Prostate gland (tissue), 2 donors: ENCODE results near the gene KSR2.

Experiments
- POLR2A ChIP-seq: fragments of 450-650 bp; IDR thresholded peaks from one replicate; pipeline ENCODE4 v1.6.1; 2016; ENCODE audit warnings: antibody characterized with exemption, mild to moderate bottlenecking
- POLR2AphosphoS5 ChIP-seq: sonication (generic); formaldehyde crosslinking; IDR thresholded peaks from one replicate; pipeline ENCODE4 v1.6.1; 2017; ENCODE audit warnings: antibody characterized with exemption
- TF ChIP-seq, protein P1 (sequence below), 4 experiments: fragments of 200-600 bp in 2 of 4; fragments of 450-650 bp in 2 of 4; sonication (generic) in 2 of 4; IDR thresholded peaks; 1 replicate in 3 of 4; 2 replicates in 1 of 4; pipeline ENCODE4 v1.5.1; 2016 to 2019; ENCODE audit warnings: antibody characterized with exemption in 4 of 4, mild to moderate bottlenecking in 2 of 4, moderate library complexity in 2 of 4

- TF ChIP-seq, protein P1, sequence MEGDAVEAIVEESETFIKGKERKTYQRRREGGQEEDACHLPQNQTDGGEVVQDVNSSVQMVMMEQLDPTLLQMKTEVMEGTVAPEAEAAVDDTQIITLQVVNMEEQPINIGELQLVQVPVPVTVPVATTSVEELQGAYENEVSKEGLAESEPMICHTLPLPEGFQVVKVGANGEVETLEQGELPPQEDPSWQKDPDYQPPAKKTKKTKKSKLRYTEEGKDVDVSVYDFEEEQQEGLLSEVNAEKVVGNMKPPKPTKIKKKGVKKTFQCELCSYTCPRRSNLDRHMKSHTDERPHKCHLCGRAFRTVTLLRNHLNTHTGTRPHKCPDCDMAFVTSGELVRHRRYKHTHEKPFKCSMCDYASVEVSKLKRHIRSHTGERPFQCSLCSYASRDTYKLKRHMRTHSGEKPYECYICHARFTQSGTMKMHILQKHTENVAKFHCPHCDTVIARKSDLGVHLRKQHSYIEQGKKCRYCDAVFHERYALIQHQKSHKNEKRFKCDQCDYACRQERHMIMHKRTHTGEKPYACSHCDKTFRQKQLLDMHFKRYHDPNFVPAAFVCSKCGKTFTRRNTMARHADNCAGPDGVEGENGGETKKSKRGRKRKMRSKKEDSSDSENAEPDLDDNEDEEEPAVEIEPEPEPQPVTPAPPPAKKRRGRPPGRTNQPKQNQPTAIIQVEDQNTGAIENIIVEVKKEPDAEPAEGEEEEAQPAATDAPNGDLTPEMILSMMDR (IDR thresholded peaks at IDR 0.05): no peak
- TF ChIP-seq POLR2A (no peak), POLR2AphosphoS5 (no peak)
These were observed 498.8 kb downstream of the KSR2 start for GRCh38 chr12:117469883-117470483.
